Measurements from ENCODE around the gene KIF16B.

Gene KIF16B

DNA sequence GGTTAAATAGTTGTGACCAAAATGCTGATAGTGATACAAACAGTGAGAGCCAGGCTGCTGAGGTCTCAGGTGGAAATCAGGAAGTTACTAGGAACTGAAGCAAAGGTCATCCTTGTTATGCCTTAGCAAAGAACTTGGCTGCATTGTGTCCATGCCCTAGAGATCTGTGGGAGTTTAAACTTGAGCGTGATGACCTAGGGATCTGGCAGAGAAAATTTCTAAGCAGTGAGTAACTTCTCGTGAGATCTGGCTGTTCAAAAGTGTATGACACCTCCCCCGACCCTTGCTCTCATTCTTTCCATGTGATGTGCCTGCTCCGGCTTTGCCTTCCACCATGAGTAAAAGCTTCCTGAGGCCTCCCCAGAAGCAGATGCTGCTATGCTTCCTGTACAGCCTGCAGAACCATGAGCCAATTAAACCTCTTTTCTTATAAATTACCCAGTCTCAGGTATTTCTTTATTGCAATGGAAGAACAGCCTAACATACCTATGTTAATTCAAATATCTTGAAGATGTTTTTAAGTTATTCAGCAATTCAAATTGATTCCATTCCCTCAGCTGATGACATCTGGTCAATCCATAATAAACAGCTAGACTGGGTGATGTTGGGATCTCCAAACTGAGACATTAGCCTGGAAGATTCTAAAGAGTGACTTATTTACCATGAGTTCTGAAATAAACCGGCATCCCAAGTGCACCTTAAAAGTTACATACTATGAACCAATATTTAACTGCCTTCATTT is 33.8 kb downstream of the KIF16B start:
- peaks cover 6% of the 10 kb centered on the region for H3K4me1 ChIP-seq (ENCODE audit: control insufficient read depth, insufficient read depth, low read length, unreplicated experiment)
- H3K27ac ChIP-seq (ENCODE audit: low read depth, low read length): no peak overlapping the region
- H3K79me2 ChIP-seq (ENCODE audit: control insufficient read depth, insufficient read depth, low read length, unreplicated experiment): no peaks in the 10 kb centered on the region
- H3K36me3 ChIP-seq (ENCODE audit: insufficient read depth, low read length): no peaks in the 10 kb centered on the region
- H3K27me3 ChIP-seq (ENCODE audit: insufficient read depth, low read length): no peaks in the 10 kb centered on the region
- no peak overlapping the region for H2AFZ ChIP-seq (ENCODE audit: low read length, unreplicated experiment)
- no peak overlapping the region for H3K4me3 ChIP-seq (ENCODE audit: low read depth, low read length)

DNA sequence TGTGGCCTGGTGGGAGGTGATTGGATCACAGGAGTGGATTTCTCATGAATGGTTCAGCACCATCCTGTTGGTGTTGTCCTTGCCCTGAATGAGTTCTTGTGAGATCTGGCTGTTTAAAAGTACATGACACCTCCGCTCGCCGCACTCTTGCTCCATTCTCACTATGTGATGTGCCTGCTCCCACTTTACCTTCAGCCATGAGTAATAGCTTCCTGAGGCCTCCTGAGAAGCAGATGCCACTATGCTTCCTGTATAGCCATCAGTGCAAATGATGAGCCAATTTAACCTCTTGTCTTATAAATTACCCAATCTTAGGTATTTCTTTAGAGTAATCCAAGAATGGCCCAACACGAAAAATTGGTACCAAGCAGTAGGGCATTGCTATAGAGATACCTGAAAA is 34.5 kb downstream of the KIF16B start:
- Histone ChIP-seq H3K27me3 (ENCODE audit: insufficient read depth, low read length) (no peaks in the 10 kb centered on the region), H3K27ac (ENCODE audit: low read depth, low read length) (no peak overlapping the region), H3K4me3 (ENCODE audit: low read depth, low read length) (no peak overlapping the region), H3K4me1 (ENCODE audit: control insufficient read depth, insufficient read depth, low read length, unreplicated experiment) (peaks cover 6% of the 10 kb centered on the region), H3K36me3 (ENCODE audit: insufficient read depth, low read length) (no peaks in the 10 kb centered on the region), H3K79me2 (ENCODE audit: control insufficient read depth, insufficient read depth, low read length, unreplicated experiment) (no peaks in the 10 kb centered on the region), H2AFZ (ENCODE audit: low read length, unreplicated experiment) (no peak overlapping the region)

DNA sequence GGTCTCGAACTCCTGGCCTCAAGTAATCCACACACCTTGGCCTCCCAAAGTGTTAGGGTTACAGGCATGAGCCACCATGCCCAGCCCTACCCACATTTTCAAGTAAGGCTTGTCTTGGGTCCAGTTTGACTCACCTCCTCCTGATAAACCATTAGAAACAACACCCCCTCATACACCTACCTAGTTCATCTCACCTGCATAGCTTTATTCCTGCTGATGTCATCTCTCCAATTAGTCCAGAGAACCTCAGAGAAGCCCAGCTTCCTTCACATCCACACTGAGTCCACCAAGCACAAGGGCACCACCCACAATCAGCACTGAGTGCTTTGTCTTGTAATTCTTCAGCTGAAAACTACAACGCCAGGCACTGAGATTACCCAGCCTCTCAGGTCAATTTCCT is 35.3 kb downstream of the KIF16B start:
- Histone ChIP-seq H2AFZ (ENCODE audit: low read length, unreplicated experiment) (no peak overlapping the region), H3K27ac (ENCODE audit: low read depth, low read length) (no peak overlapping the region), H3K27me3 (ENCODE audit: insufficient read depth, low read length) (no peaks in the 10 kb centered on the region), H3K36me3 (ENCODE audit: insufficient read depth, low read length) (no peaks in the 10 kb centered on the region), H3K4me3 (ENCODE audit: low read depth, low read length) (no peak overlapping the region), H3K79me2 (ENCODE audit: control insufficient read depth, insufficient read depth, low read length, unreplicated experiment) (no peaks in the 10 kb centered on the region), H3K4me1 (ENCODE audit: control insufficient read depth, insufficient read depth, low read length, unreplicated experiment) (peaks cover 6% of the 10 kb centered on the region)

- Histone ChIP-seq H3K36me3 (ENCODE audit: insufficient read depth, low read length) (no peaks in the 10 kb centered on the region), H3K27me3 (ENCODE audit: insufficient read depth, low read length) (no peaks in the 10 kb centered on the region), H3K27ac (ENCODE audit: low read depth, low read length) (no peak overlapping the region), H3K79me2 (ENCODE audit: control insufficient read depth, insufficient read depth, low read length, unreplicated experiment) (no peaks in the 10 kb centered on the region), H3K4me3 (ENCODE audit: low read depth, low read length) (no peak overlapping the region), H3K4me1 (ENCODE audit: control insufficient read depth, insufficient read depth, low read length, unreplicated experiment) (peaks cover 6% of the 10 kb centered on the region), H2AFZ (ENCODE audit: low read length, unreplicated experiment) (no peak overlapping the region)
Observed at GRCh38 chr20:16537025-16537665, 36.1 kb downstream of the KIF16B start.

GRCh38 chr20:16535277-16535676 is 38.0 kb downstream of the KIF16B start:
- Histone ChIP-seq H3K4me1 (ENCODE audit: control insufficient read depth, insufficient read depth, low read length, unreplicated experiment) (peaks cover 10% of the 10 kb centered on the region), H3K79me2 (ENCODE audit: control insufficient read depth, insufficient read depth, low read length, unreplicated experiment) (no peaks in the 10 kb centered on the region), H3K4me3 (ENCODE audit: low read depth, low read length) (no peak overlapping the region), H3K27ac (ENCODE audit: low read depth, low read length) (no peak overlapping the region), H2AFZ (ENCODE audit: low read length, unreplicated experiment) (no peak overlapping the region), H3K27me3 (ENCODE audit: insufficient read depth, low read length) (no peaks in the 10 kb centered on the region), H3K36me3 (ENCODE audit: insufficient read depth, low read length) (no peaks in the 10 kb centered on the region)

DNA sequence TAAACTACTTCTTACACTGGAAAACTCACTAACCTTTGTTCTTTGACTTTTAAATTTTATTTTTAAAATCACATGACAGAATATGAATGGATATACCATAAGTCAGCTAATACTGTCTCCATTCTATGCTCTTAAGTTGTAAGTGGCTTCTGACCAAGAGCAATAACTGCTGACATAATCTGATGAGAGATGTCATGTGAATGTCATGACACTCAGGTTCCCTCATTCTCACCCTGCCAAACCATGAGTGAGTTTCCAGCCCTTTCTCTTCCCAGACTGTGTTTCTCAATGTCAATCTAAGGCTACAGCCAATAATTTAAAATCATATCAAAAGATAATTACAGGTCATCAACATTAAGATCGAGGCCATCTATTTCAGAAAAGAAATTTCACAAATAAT is 39.7 kb downstream of the KIF16B start:
- Histone ChIP-seq H3K36me3 (ENCODE audit: insufficient read depth, low read length) (no peaks in the 10 kb centered on the region), H3K4me1 (ENCODE audit: control insufficient read depth, insufficient read depth, low read length, unreplicated experiment) (peaks cover 17% of the 10 kb centered on the region), H3K27me3 (ENCODE audit: insufficient read depth, low read length) (no peaks in the 10 kb centered on the region), H3K79me2 (ENCODE audit: control insufficient read depth, insufficient read depth, low read length, unreplicated experiment) (no peaks in the 10 kb centered on the region), H2AFZ (ENCODE audit: low read length, unreplicated experiment) (no peak overlapping the region), H3K27ac (ENCODE audit: low read depth, low read length) (no peak overlapping the region), H3K4me3 (ENCODE audit: low read depth, low read length) (no peak overlapping the region)

DNA sequence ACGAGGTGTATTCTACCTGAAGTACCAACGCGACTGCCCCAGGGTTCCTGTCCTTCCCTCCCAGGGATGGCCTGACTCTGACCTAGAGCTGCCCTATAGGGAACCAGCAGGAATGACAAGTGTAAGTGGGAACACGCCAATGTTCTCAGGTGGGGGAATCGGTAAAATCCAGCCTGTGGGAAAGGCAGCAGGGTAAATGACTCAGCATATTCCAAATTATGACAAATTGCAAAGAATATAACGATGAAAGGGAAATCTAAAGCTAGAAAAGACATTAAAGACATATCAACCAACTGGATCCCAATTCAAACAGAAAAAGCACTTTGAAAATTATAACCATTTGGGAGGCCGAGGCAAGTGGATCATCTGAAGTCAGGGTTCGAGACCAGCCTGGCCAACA is 41.8 kb downstream of the KIF16B start:
- no peaks in the 10 kb centered on the region for H3K27me3 ChIP-seq (ENCODE audit: insufficient read depth, low read length)
- peaks cover 24% of the 10 kb centered on the region for H3K4me1 ChIP-seq (ENCODE audit: control insufficient read depth, insufficient read depth, low read length, unreplicated experiment)
- no peaks in the 10 kb centered on the region for H3K36me3 ChIP-seq (ENCODE audit: insufficient read depth, low read length)
- no peaks in the 10 kb centered on the region for H3K79me2 ChIP-seq (ENCODE audit: control insufficient read depth, insufficient read depth, low read length, unreplicated experiment)
- no peak overlapping the region for H3K4me3 ChIP-seq (ENCODE audit: low read depth, low read length)
- no peak overlapping the region for H2AFZ ChIP-seq (ENCODE audit: low read length, unreplicated experiment)
- H3K27ac ChIP-seq (ENCODE audit: low read depth, low read length): no peak overlapping the region

- no peaks in the 10 kb centered on the region for H3K27me3 ChIP-seq (ENCODE audit: insufficient read depth, low read length)
- peak overlapping the region; percentile 40; the same call in 1 of the 2 replicates for H3K27ac ChIP-seq (ENCODE audit: low read depth, low read length)
- H3K4me3 ChIP-seq (ENCODE audit: low read depth, low read length): no peak overlapping the region
- no peaks in the 10 kb centered on the region for H3K79me2 ChIP-seq (ENCODE audit: control insufficient read depth, insufficient read depth, low read length, unreplicated experiment)
- H2AFZ ChIP-seq (ENCODE audit: low read length, unreplicated experiment): no peak overlapping the region
- H3K36me3 ChIP-seq (ENCODE audit: insufficient read depth, low read length): no peaks in the 10 kb centered on the region
- peaks cover 24% of the 10 kb centered on the region for H3K4me1 ChIP-seq (ENCODE audit: control insufficient read depth, insufficient read depth, low read length, unreplicated experiment)
Observed at GRCh38 chr20:16530201-16530681, 43.0 kb downstream of the KIF16B start.

DNA sequence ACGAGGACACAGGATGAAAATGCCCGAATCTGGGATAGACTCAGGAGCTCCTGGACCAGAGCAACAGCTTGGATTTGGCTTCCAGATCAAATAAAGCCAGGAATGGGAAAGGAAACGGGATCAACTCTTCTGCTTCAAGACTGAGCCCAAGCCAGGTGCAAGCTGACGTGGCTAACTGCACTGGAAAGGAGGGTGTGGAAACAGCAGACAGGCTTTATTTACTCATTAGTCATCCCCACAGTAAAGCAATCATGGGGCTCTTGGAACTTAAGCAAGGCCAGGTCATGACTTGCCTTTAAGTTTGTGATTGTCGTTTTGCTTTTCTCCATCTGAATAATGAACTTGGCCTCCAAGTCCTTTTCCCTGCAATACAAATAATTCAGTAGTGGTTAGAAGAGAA is 45.2 kb downstream of the KIF16B start:
- Histone ChIP-seq H3K27me3 (ENCODE audit: insufficient read depth, low read length) (no peaks in the 10 kb centered on the region), H3K4me3 (ENCODE audit: low read depth, low read length) (0 out of 2 replicates have a peak overlapping the region, but pooled peaks have one; percentile 17), H2AFZ (ENCODE audit: low read length, unreplicated experiment) (peak overlapping the region; percentile 43), H3K27ac (ENCODE audit: low read depth, low read length) (peak overlapping the region; percentile 63), H3K4me1 (ENCODE audit: control insufficient read depth, insufficient read depth, low read length, unreplicated experiment) (peaks cover 24% of the 10 kb centered on the region), H3K79me2 (ENCODE audit: control insufficient read depth, insufficient read depth, low read length, unreplicated experiment) (no peaks in the 10 kb centered on the region), H3K36me3 (ENCODE audit: insufficient read depth, low read length) (no peaks in the 10 kb centered on the region)

- Histone ChIP-seq H3K27me3 (ENCODE audit: insufficient read depth, low read length) (no peaks in the 10 kb centered on the region), H3K36me3 (ENCODE audit: insufficient read depth, low read length) (no peaks in the 10 kb centered on the region), H3K4me1 (ENCODE audit: control insufficient read depth, insufficient read depth, low read length, unreplicated experiment) (peaks cover 24% of the 10 kb centered on the region), H2AFZ (ENCODE audit: low read length, unreplicated experiment) (no peak overlapping the region), H3K79me2 (ENCODE audit: control insufficient read depth, insufficient read depth, low read length, unreplicated experiment) (no peaks in the 10 kb centered on the region), H3K4me3 (ENCODE audit: low read depth, low read length) (no peak overlapping the region), H3K27ac (ENCODE audit: low read depth, low read length) (peak overlapping the region; percentile 63)
Observed at GRCh38 chr20:16527438-16527837, 45.8 kb downstream of the KIF16B start.
